GM12865 (cell line): Measurements from ENCODE around the gene RBM18.

Source experiments
- DNase-seq: peaks from one replicate; pipeline ENCODE4 v3.0.0; 2010; ENCODE audit warnings: low read depth
- H3K4me3 ChIP-seq: 2 replicates; pipeline ENCODE4 v1.5.1; 2011; ENCODE audit warnings: mild to moderate bottlenecking, low read depth, low read length, control low read depth
- TF ChIP-seq, protein P1 (sequence below): IDR thresholded peaks from 2 replicates; pipeline ENCODE4 v1.5.1; 2011; ENCODE audit warnings: low read length, control low read depth, low read depth, inconsistent platforms; ENCODE audit not compliant: insufficient read depth; ENCODE audit errors: missing control alignments

RBM18 gene

GRCh38 chr9:122190597-122191381, 73.9 kb downstream of the RBM18 start:
- TF ChIP-seq, protein P1, sequence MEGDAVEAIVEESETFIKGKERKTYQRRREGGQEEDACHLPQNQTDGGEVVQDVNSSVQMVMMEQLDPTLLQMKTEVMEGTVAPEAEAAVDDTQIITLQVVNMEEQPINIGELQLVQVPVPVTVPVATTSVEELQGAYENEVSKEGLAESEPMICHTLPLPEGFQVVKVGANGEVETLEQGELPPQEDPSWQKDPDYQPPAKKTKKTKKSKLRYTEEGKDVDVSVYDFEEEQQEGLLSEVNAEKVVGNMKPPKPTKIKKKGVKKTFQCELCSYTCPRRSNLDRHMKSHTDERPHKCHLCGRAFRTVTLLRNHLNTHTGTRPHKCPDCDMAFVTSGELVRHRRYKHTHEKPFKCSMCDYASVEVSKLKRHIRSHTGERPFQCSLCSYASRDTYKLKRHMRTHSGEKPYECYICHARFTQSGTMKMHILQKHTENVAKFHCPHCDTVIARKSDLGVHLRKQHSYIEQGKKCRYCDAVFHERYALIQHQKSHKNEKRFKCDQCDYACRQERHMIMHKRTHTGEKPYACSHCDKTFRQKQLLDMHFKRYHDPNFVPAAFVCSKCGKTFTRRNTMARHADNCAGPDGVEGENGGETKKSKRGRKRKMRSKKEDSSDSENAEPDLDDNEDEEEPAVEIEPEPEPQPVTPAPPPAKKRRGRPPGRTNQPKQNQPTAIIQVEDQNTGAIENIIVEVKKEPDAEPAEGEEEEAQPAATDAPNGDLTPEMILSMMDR: no peak
- H3K4me3 ChIP-seq: no peak overlapping the region
- peak; percentile 29 for DNase-seq

- TF ChIP-seq, protein P1: no peak
- DNase-seq: no peak
- no peak overlapping the region for H3K4me3 ChIP-seq
Observed at GRCh38 chr9:122188369-122188768, 76.3 kb downstream of the RBM18 start.
